Hindlimb muscle (tissue), 1 donor: ENCODE data around the gene SLC45A1. TPM values are rescaled to one million over a fixed set of nuclear protein-coding genes. Genes with fewer than 3 reads are reported as not detected.
"Not testable (repeated sequence)": the region's sequence is repeated elsewhere in the genome, so short reads cannot be mapped to it uniquely, and the experiment has no call there.

ENCODE experiments used
- DNase-seq: peaks from one replicate; pipeline ENCODE4 v3.0.0-alpha.2; 2013
- polyA plus RNA-seq: library from polyadenylated mRNA; unstranded; fragments of 120-200 nt; gene quantifications from one replicate; pipeline ENCODE4 v1.2.1, GENCODE V29; 2013; ENCODE audit not compliant: insufficient read length

The SLC45A1 gene
- 0.81 TPM for polyA plus RNA-seq

DNA sequence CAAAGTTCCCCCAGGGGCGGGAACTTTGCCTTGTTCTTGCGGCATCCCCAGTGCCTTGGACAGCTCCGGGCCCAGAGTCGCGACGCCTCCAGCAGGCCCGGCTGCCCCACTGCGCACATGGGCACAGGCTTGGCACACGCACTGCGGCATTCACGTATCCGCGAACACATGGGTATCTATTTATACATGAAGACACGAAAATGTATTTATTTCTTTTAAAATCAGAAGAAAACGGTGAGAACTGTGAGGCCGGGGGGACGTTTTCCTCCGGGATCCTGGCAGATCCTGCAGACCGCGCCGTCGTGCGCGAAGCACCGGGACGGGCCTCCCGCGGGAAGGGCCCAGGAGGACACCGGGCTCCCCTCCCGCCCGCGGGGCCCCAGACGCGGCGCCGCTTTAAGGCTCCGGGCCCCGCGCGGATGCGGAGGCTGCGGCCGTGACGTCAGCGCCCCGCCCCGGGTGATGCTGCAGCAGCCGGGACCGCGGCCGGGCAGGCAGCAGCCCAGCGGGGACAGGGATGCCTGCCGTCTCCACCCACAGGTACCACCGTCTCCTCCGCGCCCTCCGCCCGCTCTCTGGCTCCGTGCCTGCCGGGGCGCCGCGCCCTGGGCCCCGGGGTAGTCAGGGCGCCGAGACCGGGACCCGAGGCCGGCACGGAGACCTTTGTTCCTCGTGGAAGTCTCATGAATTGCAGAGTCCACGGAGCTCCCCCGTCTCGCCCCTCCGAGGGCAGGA, at the start of gene SLC45A1:
Gene SLC45A1 (plus strand): TSS at position 468 of the 735 bp plus-strand sequence. CDS start 6,216 bp downstream, outside the sequence.
- DNase-seq, result peak; percentile 61

DNA sequence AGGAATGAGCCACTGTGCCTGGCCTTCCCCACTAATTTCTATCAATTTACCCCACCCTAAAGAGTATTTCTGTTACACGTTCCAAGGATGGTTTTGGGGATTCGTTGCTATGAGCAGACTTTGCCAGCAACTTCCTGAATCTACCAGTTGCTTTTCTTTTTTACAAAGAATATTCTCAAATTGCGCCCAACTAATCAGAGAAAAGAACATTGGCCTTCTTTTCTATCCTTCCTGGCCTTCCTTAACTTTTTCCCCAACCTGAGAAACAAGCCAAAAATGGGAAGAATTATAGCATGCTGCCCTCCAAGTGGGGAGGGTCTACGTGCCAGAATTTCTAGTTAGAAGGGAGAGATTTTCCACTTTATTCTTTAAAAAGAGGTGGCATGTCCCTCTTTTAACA, 44.9 kb upstream of the SLC45A1 start:
- no peak for DNase-seq

DNA sequence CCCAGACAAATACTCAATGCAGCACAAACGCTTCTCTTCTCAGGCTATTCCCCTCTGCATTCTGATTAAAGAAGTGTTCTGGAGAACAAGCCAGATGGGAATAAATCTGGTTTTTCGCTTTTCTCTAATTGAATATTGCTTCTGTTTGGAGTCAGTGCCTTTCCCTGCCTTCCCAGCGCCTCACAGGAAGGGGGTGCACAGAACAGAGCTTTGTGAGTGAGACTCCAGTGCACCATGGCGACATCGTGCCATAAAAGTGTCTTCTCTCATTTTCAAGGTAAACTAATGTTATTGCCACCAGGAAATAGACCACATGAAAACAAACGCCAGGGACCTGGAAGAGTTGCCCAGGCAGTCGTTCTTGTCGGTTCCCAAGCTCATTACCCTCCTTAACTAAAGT, 43.6 kb upstream of the SLC45A1 start:
- no peak for DNase-seq

DNA sequence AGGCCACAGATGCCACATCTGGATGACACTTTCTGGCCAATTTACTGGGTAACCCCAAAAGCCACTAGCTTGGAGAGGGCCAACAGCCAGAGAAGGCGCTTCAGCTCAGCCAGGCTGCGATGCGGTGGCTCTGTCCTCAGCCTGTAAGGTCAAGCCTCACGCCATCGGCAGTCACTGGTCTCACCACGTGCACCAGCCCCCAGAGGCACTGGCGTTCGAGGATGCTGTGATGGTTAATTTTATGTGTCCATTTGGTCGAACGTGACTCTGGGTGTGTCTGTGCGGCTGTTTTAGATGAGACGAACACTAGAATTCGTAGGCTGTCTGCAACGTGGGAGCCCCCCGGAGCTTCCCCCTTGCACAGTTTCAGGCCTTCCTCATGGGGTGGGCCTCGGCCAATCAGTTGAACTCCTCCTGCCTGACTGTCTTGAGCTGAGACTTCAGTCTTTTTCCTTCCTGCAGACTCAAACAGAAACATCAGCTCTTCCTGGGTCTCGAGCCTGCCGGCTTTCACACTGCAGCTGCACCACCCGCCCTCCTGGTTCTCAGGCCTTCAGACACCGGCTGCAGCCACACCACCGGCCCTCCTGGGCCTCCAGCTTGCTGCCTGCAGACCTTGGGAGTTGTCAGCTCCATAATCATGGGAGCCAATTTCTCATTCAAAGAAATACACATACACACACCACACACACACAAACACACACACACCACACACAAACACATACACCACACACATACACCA, 41.6 kb upstream of the SLC45A1 start:
- DNase-seq, result no peak

DNA sequence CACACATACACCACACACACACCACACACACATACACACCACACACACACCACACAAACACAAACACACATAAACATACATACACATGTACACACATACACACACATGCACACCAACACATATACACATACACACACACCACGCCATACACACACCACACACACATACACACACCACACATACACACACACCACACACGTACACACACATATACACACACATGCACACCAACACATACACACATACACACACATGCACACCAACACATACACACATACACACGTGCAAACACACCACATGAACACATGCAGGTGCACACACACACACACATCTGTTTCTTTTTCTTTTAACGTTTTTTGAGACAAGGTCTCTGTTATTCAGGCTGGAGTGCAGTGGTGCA, 41.0 kb upstream of the SLC45A1 start:
- no peak for DNase-seq

DNA sequence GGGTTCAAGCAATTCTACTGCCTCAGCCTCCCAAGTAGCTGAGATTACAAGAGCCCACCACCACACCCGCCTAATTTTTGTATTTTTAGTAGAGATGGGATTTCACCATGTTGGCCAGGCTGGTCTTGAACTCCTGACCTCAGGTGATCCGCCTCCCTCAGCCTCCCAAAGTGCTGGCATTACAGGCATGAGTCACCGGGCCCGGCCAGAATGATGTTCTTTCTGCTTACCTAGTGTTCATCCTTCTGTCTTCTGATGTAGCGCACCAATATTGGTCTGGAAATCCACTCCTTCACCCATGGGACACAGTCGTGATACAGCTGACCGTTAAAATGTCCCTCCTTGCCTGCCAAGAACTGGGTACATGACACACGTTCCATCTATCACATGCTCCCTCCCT, 39.2 kb upstream of the SLC45A1 start:
- not testable (repeated sequence) for DNase-seq

DNA sequence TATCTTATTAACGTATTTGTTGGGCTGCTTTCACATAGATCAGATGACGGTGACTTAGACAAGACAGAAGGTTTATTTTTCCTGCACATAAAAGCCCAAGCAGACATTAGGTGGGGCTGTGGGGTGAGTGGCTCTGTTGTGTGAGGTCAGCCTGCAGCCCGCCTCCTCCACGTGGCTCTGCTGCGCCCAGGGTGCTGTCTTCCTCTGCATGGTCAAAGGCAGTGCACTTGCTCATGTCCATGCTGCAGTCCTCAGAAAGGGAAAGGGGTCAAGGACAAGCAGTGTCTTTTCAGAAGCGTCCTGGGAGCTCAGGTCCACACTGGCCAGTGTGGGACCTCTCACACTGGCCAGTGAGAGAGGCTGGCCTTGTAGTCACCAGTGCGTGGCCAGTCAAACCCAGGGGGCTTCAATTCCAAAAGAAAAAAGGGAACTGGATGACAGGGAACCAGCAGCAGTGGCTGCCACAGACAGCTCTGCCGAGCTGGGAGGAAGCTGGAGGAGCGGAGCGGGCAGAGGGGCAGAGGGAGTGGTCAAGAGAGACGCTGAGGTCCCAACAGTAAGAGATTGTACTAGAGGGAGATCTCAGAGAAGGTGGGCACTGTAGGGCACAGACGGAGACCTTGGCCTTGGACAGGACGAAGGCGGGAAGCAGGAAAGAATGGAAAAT, 35.9 kb upstream of the SLC45A1 start:
- DNase-seq, result no peak

DNA sequence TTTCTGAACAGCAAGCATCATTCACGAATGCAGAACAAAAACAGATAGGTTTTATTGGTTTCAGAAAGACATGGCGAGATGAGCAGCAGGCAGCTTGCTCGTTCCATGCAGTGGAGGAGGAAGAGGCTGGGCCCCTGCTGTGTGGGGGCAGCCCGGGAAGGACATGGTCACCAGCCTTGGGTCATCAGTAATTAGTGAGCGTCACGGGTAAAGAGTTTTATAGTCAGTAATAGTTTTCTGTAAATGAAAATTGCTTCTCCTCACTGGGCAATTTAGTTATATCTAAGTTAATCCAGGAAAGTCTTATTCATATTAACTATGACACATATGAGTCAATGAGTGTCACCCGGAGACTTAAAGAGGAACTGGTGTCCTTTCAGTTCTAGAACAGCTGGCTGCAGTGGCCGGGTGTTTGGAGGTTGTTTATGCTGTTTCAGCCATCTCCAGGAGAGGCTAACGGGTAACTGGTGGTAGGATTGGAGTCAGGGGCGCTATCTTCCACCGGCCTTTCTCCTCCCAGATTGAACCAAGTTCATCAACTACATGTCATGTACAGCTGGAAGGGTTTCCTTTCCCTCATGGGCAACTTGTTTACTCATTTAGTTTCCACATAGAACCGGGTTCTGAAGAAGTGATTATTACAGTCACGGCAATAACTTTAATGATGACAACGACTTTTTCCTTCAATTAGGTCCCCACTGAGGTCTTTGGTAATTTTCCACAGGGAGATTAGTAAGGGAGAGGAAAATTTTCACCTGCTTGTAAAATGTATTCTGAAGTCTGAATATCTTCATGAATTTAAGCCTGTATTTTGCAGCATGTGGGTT, 34.6 kb upstream of the SLC45A1 start:
- no peak for DNase-seq

DNA sequence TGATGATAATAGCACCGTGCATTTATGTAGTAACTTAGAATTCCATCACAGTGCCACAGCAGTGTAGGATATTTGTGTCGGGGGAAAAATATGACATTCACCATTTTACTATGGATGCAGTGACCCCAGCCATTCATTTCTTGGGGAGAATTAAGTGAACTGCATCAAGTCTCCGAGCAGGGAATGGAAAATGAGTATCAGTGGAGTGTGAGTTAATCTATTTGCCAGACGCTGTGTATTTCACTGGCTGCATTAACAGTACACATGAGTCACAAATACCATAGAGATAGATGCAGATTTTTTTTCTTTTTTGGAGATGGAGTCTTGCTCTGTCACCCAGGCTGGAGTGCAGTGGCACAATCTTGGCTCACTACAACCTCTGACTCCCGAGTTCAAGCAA, 33.8 kb upstream of the SLC45A1 start:
- DNase-seq, result peak; percentile 54

DNA sequence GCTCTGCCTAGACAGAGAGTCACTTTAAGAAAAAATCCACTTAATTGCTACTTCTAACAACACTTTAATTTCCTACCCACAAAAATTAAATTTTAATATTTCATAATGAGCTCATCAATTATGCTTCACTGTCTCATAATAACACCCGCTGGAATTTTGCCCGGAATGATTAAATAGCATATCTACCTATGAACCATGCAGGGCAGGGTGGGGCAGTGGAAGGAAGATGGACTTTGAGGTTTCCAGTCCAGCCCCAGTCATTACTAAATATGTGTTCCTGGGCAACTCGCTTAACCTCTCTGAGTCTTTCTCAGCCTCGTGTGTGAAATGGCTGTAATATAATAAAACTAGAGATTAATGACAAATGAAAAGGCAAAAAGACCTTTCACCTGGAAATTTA, 32.8 kb upstream of the SLC45A1 start:
- DNase-seq, result no peak

DNA sequence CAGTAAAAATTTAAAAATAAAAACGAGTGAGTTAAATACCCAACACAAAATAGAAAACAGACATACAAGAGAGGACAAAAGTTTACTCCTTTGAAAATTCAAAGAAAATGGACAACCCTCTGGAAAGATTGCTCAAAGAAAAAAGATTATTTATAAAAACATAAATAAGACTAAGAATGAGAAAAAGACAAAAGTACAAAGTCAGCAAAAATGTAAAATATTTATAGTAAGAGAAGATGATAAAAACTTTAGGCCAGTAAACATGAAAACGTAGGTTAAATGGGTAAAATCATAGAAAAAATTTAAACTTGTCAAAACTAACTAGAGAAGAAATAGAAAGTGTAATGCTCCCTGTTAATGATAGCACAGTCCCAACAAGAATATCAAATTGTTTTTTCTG, 31.9 kb upstream of the SLC45A1 start:
- DNase-seq, result no peak

DNA sequence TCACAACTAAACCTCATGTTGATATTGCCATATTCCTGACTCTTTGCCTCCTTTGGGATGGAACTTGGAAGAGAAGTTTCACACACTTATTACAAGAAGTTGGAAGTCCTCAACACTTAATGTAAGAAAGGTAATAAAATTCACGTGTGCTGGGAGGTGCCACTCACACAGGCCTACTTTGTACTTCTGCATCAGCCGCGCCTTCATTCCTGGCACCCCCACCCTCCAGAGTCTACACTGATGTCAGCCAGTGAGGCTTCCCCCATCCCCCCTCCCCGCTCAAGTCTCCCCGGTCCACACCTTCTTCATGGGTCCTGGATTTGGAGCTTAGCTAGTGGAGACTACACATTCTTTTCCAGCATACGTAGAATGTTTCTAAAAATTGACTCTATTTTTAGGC, 24.8 kb upstream of the SLC45A1 start:
- no peak for DNase-seq

DNA sequence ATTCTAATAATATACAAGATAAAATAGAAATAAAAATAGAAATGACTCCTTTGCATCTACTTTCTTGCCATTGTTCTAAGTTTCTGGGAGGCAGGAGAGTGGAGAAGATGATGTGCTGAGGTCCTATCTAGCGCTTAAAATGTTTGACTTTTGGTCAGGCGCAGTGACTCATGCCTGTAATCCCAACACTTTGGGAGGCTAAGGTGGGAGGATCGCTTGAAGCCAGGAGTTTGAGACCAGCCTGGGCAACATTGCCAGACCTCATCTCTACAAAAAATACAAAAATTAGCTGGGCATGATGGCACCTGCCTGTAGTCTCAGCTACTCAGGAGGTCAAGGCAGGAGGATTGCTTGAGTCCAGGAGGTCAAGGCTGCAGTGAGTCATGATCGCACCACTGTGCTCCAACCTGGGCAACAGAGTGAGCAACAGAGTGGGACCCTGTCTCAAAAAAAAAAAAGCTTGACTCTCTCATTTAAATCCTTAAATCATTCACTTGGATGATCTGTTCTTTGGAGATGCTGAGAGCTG, 24.2 kb upstream of the SLC45A1 start:
- no peak for DNase-seq

DNA sequence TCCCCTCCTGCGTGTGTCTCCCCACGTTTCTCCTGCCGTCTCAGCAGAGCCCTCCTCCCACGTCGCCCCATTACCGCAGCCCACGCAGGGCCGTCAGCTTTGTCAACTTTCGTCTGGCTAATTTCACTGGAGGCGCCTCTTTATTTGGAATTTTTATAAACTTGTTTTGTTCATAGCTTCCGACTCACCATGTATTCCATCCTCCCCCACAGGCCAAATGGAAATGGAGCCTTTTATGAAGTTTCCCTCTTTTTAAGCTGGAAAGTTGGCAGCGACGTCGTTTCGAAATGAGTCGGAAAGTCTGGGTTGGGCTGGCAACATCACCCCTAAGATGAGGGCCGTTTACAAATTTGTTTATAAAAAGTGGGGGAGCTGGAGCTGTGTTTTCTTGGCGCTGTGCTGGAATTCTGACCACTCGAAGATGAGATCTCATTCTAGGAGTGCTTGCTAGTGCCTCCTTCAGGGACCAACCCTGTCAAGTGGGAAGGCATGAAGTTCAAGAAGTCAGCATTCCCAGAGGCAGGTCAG, 23.7 kb upstream of the SLC45A1 start:
- DNase-seq, result no peak

DNA sequence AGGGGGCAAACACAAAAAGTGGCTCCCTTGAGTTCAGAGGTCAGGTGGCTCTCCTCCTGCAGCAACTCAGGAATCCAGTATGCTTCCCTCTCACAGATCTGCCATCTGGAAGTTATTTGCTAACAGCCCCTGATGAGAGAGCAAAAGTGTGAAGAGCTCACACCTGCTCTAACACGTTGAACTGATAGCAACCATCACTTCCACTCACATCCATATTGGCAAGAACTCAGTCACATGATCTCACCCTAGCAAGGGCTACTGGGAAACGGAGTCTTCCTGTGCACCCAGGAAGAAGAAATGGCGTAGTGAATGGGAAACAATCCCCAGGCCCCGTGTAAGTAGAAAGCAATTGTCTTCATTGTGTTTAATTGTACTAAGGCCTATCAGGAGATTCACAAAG, 20.7 kb upstream of the SLC45A1 start:
- DNase-seq, result no peak

DNA sequence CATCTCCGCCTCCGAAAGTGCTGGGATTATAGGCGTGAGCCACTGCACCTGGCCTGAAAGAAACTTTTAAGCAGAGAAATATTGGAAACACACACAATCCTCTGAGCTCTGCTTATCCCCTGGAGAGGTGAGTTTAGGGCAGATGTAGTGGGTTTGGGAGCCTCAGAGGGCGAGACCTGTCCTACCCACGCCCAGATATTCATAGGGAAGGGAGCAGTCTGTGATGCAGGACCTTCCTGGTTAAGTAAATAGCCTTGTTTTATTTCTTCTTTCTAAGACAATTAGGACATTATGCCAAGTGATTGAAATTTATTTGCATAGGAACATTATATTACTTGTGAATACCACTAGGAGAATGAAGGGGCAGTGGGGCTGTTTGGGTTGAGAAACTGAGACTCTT, 18.0 kb upstream of the SLC45A1 start:
- no peak for DNase-seq

DNA sequence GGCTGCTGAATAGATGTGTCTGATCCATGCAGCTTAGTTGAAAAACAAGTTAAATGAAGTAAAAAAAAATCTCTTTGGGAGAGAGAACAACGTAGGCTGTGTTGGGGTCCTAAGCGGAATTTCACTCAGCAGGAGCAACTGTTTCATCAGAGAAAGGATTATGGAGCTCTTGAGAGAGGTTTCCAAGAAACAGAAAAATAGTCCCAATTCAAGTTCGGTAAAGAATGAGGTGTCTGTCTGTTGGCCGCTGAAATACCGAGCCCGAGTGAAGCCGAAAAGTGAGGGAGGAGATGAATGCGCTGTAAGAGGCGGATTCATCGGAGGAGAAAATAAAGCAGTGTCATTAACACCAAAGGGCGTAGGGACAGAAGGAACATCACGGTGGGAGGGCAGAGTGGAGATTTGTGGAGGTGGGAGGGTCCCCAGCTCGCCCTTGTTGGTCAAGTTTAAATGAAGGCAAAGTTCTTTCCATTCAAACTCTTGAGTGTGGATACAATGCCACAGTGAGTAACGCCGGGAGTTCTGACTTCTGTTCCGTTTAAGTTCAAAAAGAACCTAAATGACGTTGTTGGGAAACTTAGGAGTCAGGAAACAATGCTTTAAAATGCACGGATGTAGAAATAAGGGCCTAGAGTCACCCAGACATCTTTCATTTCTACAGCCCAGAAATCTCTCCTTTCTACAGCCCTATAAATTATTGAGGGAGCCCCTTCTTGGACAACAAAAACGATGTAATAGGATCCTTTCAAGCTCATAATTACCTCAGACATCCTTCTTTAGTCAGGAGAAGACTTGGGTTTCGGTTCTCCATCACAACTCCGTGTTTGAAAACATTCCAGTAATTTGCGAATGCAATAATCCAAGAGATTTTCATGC, 15.6 kb upstream of the SLC45A1 start:
- DNase-seq, result no peak

DNA sequence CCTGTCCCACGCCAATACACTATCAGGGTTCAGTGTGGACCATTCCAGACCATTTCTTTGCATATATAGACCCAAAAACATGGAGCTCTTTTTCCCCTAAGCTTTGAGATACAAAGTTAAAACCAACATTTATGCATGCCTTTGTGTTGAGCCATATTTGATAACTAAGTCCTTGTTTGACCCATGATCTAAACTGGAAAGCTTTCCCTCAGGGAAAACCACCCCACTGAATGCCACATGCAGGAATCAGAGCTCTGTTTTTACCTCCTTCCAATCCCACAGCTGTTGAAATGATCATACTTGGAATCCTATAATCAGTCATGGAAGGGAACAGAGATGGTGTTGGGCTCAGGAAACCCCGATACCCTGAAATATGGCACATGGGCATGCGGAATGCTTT, 14.8 kb upstream of the SLC45A1 start:
- DNase-seq, result no peak

DNA sequence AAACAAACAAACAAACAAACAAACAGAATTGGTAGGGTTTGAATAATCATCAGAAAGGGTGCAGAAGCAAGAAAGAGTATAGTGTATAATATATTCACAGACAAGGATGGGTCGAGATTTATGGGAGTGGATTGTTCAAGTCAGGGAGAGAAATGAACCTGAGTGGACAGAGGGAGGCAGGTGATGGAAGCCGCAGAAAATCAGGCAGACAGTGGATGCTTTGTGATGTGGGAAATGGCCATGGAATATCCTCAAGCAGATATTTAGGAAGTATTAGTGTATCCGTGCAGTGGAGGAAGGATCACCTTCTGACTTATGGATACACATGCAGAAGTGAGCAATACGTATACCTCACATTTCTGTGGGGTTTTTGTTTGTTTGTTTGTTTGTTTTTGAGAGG, 14.0 kb upstream of the SLC45A1 start:
- DNase-seq, result no peak

DNA sequence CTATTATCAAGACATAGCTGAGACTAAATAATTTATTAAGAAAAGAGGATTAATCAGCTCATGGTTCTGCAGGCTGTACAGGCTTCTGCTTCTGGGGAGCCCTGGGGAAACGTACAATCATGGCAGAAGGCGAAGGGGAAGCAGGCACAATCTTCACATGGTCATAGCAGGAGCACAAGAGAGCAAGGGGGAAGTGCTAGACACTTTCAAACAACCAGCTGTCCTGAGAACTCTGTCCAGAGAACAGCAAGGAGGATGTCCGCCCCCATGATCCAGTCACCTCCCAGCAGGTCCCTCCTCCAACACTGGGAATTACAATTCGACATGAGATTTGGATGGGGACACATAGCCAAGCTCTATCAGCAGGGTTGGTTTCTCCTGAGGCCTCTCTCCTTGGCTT, 10.3 kb upstream of the SLC45A1 start:
- no peak for DNase-seq

DNA sequence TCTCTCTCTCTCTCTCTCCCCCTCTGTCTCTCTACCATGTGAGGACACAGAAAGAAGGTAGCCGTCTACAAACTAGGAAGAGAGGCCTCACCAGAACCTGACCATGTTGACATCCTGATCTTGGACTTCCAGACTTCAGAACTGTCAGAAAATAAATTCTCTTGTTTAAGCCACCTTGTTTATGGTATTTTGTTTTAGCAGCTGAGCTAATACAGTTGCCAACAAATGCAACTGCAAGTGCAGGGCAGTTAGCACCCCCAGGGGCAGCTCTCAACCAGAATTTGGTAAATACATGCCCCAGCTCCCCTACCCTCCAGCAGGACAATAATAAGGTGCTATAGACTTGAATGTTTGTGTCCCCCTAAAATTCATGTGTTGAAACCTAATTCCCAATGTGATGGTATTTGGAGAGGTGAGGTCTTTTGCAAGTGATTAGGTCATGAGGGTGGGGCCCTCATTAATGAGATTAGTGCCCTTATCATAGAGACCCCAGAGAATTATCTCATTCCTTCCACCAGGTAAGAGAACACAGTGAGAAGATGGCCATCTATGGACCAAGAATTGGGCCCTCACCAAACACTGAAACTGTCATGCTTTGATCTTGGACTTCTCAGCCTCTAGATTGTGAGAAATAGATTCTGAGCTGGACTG, 6.7 kb upstream of the SLC45A1 start:
- no peak for DNase-seq
